K562 (cell line): ENCODE measurements around the gene DUSP10. TPM values are rescaled to one million over a fixed set of nuclear protein-coding genes. Genes with fewer than 3 reads are reported as not detected.
A peak's percentile ranks its signal among the peaks of the same experiment; 100 is the strongest.

Experiments used
- BCLAF1 ChIP-seq, 2 experiments: fragments of 450-650 bp in 1 of 2; IDR thresholded peaks; 2 replicates each; pipeline ENCODE4 v1.6.1; 2011 to 2017; ENCODE audit warnings: low read depth in 2 of 2, antibody characterized with exemption in 1 of 2, borderline replicate concordance in 1 of 2, low read length in 1 of 2, mild to moderate bottlenecking in 1 of 2, mixed read lengths in 1 of 2; ENCODE audit not compliant: control insufficient read depth in 1 of 2
- C11orf30 ChIP-seq: fragments of 450-650 bp; IDR thresholded peaks from 2 replicates; pipeline ENCODE4 v1.6.1; 2016; ENCODE audit warnings: low read depth, mild to moderate bottlenecking
- CHD1 ChIP-seq: fragments of 200-600 bp; sonication (generic); IDR thresholded peaks from one replicate; pipeline ENCODE4 v1.6.1; 2012; ENCODE audit warnings: mild to moderate bottlenecking, moderate library complexity, low read length, inconsistent platforms
- DLX4 ChIP-seq: fragments of 250-450 bp; sonication (Bioruptor Pico); IDR thresholded peaks from 2 replicates; pipeline ENCODE4 v1.6.1; 2021; ENCODE audit warnings: mild to moderate bottlenecking
- E2F5 ChIP-seq: sonication (generic); formaldehyde crosslinking; IDR thresholded peaks from 2 replicates; pipeline ENCODE4 v1.8.0; 2022; ENCODE audit warnings: mild to moderate bottlenecking, missing genetic modification reagents
- HMGN3 ChIP-seq: IDR thresholded peaks from 2 replicates; pipeline ENCODE4 v1.6.1; 2011; ENCODE audit warnings: borderline replicate concordance, low read depth, mild to moderate bottlenecking, mixed read lengths, low read length; ENCODE audit not compliant: insufficient read length; ENCODE audit errors: extremely low read depth
- KAT7 ChIP-seq: sonication (generic); formaldehyde crosslinking; IDR thresholded peaks from 2 replicates; pipeline ENCODE4 v1.8.0; 2022; ENCODE audit warnings: missing genetic modification reagents, mild to moderate bottlenecking, borderline replicate concordance
- KLF13 ChIP-seq: fragments of 450-650 bp; IDR thresholded peaks from 2 replicates; pipeline ENCODE4 v1.6.1; 2016; ENCODE audit warnings: missing genetic modification characterization, low read depth, mild to moderate bottlenecking, missing compliant biosample characterization, moderate library complexity, borderline replicate concordance
- LEF1 ChIP-seq: fragments of 450-650 bp; IDR thresholded peaks from 2 replicates; pipeline ENCODE4 v1.6.1; 2016; ENCODE audit warnings: mild to moderate bottlenecking
- MED1 ChIP-seq: sonication (generic); formaldehyde crosslinking; IDR thresholded peaks from 2 replicates; pipeline ENCODE4 v1.8.1; 2023; ENCODE audit warnings: missing genetic modification reagents, borderline replicate concordance
- NBN ChIP-seq: fragments of 450-650 bp; IDR thresholded peaks from 2 replicates; pipeline ENCODE4 v1.6.1; 2016; ENCODE audit warnings: low read depth, mild to moderate bottlenecking
- NR4A1 ChIP-seq, 2 experiments: fragments of 250-450 bp in 1 of 2; fragments of 450-650 bp in 1 of 2; sonication (Bioruptor Pico) in 1 of 2; IDR thresholded peaks; 2 replicates each; pipeline versions ENCODE4 v1.4.0 to v1.6.1; 2016 to 2020; ENCODE audit warnings: mild to moderate bottlenecking in 2 of 2, missing compliant biosample characterization in 1 of 2, missing genetic modification characterization in 1 of 2, moderate library complexity in 1 of 2
- RBM17 ChIP-seq: fragments of 200-400 bp; formaldehyde crosslinking; IDR thresholded peaks from 2 replicates; pipeline ENCODE4 v1.6.1; 2017; ENCODE audit warnings: low read depth, mild to moderate bottlenecking, low read length, borderline replicate concordance
- SOX6 ChIP-seq: fragments of 450-650 bp; IDR thresholded peaks from 2 replicates; pipeline ENCODE4 v1.6.1; 2014; ENCODE audit warnings: mild to moderate bottlenecking
- TCF15 ChIP-seq: fragments of 250-450 bp; sonication (Bioruptor Pico); IDR thresholded peaks from 2 replicates; pipeline ENCODE4 v1.8.0; 2022; ENCODE audit warnings: moderate library complexity, mild to moderate bottlenecking, inconsistent platforms
- THAP7 ChIP-seq: fragments of 250-450 bp; sonication (Bioruptor Pico); IDR thresholded peaks from 2 replicates; pipeline ENCODE4 v1.5.0; 2021
- ZFPM2 ChIP-seq: fragments of 250-450 bp; sonication (Bioruptor Pico); IDR thresholded peaks from 2 replicates; pipeline ENCODE4 v1.5.1; 2022; ENCODE audit warnings: mild to moderate bottlenecking
- ZKSCAN1 ChIP-seq: fragments of 150-350 bp; IDR thresholded peaks from 2 replicates; pipeline ENCODE4 v1.6.1; 2016; ENCODE audit warnings: low read depth, low read length
- ZNF23 ChIP-seq: fragments of 250-450 bp; sonication (Bioruptor Pico); IDR thresholded peaks from 2 replicates; pipeline ENCODE4 v1.4.0; 2020; ENCODE audit warnings: mild to moderate bottlenecking
- polyA plus RNA-seq, 8 experiments: library from polyadenylated mRNA; depleted of rRNA in 4 of 8; stranded (reverse) in 5 of 8; unstranded in 3 of 8; fragments of >200 nt; fragmentation: Nextera tagmentation in 2 of 8; fragmentation: Illumina TruSeq in 1 of 8; extraction: Ambion mirVana in 2 of 8; extraction: Trizol in 1 of 8; gene quantifications; 2 replicates each; pipeline versions ENCODE4 v1.2.1 to v1.2.3, GENCODE V29; 2011 to 2014; ENCODE audit warnings: inconsistent platforms in 1 of 8, missing spikeins in 1 of 8
- total RNA-seq, 7 experiments: library from RNA; depleted of rRNA in 6 of 7; stranded (reverse); fragments of >200 nt in 6 of 7; fragmentation: Illumina TruSeq in 2 of 7; extraction: Trizol in 2 of 7; gene quantifications; 2 replicates each; pipeline versions ENCODE4 v1.2.1 to v1.2.3, GENCODE V29; 2011 to 2021; ENCODE audit warnings: low replicate concordance in 1 of 7
- TF ChIP-seq, protein P1 (sequence below): IDR thresholded peaks from 2 replicates; pipeline ENCODE4 v1.6.1; 2016; ENCODE audit warnings: missing genetic modification characterization, missing compliant biosample characterization

Gene DUSP10
- total and polyA plus RNA-seq, 9 of the 15 experiments (the other 6 are each of a cell fraction or from before 2014, with no cell fraction given), result 1.7 to 8.3 (median 6.1) TPM

- TF ChIP-seq ZNF23 (no peak), THAP7 (no peak), KLF13 (tag) (no peak), DLX4 (CRISPR knock-in tag) (no peak), SOX6 (peak; percentile 47; the same call in 1 of the 2 replicates), C11orf30 (no peak), KAT7 (no peak), LEF1 (no peak), MED1 (CRISPR knock-in tag) (no peak), ZFPM2 (CRISPR knock-in tag) (no peak), E2F5 (CRISPR knock-in tag) (no peak), CHD1 (no peak), NR4A1 (CRISPR knock-in tag; IDR thresholded peaks at IDR 0.05) (no peak), NR4A1 (tag; IDR thresholded peaks at IDR 0.05) (no peak), HMGN3 (no peak), TCF15 (no peak), RBM17 (no peak), NBN (no peak), BCLAF1 (IDR thresholded peaks at IDR 0.05; ENCODE audit: borderline replicate concordance in 1 of 2, control insufficient read depth in 1 of 2, low read depth in 2 of 2, low read length in 1 of 2) (no peak), ZKSCAN1 (no peak)
- TF ChIP-seq, protein P1, sequence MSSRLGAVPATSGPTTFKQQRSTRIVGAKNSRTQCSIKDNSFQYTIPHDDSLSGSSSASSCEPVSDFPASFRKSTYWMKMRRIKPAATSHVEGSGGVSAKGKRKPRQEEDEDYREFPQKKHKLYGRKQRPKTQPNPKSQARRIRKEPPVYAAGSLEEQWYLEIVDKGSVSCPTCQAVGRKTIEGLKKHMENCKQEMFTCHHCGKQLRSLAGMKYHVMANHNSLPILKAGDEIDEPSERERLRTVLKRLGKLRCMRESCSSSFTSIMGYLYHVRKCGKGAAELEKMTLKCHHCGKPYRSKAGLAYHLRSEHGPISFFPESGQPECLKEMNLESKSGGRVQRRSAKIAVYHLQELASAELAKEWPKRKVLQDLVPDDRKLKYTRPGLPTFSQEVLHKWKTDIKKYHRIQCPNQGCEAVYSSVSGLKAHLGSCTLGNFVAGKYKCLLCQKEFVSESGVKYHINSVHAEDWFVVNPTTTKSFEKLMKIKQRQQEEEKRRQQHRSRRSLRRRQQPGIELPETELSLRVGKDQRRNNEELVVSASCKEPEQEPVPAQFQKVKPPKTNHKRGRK (tag), result peak; percentile 19; the same call in 1 of the 2 replicates
These were observed 26.3 kb downstream of the DUSP10 start (continued) for GRCh38 chr1:221715321-221716169.
